Endothelial cell of umbilical vein (primary cell): Measurements from ENCODE around the gene NPTN.

Experiments
- POLR2A ChIP-seq: IDR thresholded peaks from 2 replicates; pipeline ENCODE4 v1.6.1; 2012; ENCODE audit warnings: low read depth, mild to moderate bottlenecking, control low read depth, low read length
- POLR2AphosphoS5 ChIP-seq: IDR thresholded peaks from 2 replicates; pipeline ENCODE4 v1.6.1; 2012; ENCODE audit warnings: low read depth, mild to moderate bottlenecking, control low read depth, low read length, moderate library complexity; ENCODE audit not compliant: insufficient read depth
- TF ChIP-seq, protein P1 (sequence below): IDR thresholded peaks from 2 replicates; pipeline ENCODE4 v1.6.1; 2011; ENCODE audit not compliant: insufficient read depth, insufficient read length
- TF ChIP-seq, protein P2 (sequence below), 2 donors: IDR thresholded peaks; 1 replicate in 1 of 2; 2 replicates in 1 of 2; pipeline ENCODE4 v1.5.1; 2011; ENCODE audit warnings: low read length in 2 of 2, mild to moderate bottlenecking in 2 of 2, moderate library complexity in 2 of 2, control low read depth in 1 of 2, inconsistent platforms in 1 of 2, low read depth in 1 of 2; ENCODE audit not compliant: insufficient read depth in 1 of 2; ENCODE audit errors: extremely low read depth in 1 of 2

GRCh38 chr15:73677146-73677607 lies 44.0 kb upstream of the NPTN start:
- TF ChIP-seq, protein P1, sequence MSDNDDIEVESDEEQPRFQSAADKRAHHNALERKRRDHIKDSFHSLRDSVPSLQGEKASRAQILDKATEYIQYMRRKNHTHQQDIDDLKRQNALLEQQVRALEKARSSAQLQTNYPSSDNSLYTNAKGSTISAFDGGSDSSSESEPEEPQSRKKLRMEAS, result no peak
- TF ChIP-seq, protein P2, sequence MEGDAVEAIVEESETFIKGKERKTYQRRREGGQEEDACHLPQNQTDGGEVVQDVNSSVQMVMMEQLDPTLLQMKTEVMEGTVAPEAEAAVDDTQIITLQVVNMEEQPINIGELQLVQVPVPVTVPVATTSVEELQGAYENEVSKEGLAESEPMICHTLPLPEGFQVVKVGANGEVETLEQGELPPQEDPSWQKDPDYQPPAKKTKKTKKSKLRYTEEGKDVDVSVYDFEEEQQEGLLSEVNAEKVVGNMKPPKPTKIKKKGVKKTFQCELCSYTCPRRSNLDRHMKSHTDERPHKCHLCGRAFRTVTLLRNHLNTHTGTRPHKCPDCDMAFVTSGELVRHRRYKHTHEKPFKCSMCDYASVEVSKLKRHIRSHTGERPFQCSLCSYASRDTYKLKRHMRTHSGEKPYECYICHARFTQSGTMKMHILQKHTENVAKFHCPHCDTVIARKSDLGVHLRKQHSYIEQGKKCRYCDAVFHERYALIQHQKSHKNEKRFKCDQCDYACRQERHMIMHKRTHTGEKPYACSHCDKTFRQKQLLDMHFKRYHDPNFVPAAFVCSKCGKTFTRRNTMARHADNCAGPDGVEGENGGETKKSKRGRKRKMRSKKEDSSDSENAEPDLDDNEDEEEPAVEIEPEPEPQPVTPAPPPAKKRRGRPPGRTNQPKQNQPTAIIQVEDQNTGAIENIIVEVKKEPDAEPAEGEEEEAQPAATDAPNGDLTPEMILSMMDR (IDR thresholded peaks at IDR 0.05; ENCODE audit: extremely low read depth in 1 of 2, insufficient read depth in 1 of 2, low read depth in 1 of 2, low read length in 2 of 2), result peak; percentile 81
- TF ChIP-seq POLR2A (no peak), POLR2AphosphoS5 (no peak)
